CD14-positive monocyte (primary cell): ENCODE measurements around the gene OR2AJ1. TPM values are rescaled to one million over a fixed set of nuclear protein-coding genes. Genes with fewer than 3 reads are reported as not detected.

Source experiments
- DNase-seq, 3 donors: peaks; one replicate each; pipeline ENCODE4 v3.0.0-alpha.2; 2011 to 2022
- H2AFZ ChIP-seq: 2 replicates; pipeline ENCODE4 v1.6.0; 2012; ENCODE audit warnings: mild to moderate bottlenecking, low read depth, low read length, inconsistent platforms; ENCODE audit not compliant: insufficient read depth, poor library complexity, severe bottlenecking
- H3K27ac ChIP-seq, 2 donors: 1 replicate in 1 of 2; 2 replicates in 1 of 2; pipeline ENCODE4 v1.5.1; 2012 to 2013; ENCODE audit warnings: low read length in 2 of 2, control low read depth in 1 of 2, inconsistent platforms in 1 of 2, low read depth in 1 of 2, mild to moderate bottlenecking in 1 of 2
- H3K27me3 ChIP-seq, 2 donors: one replicate each; pipeline versions ENCODE4 v1.6.0 to v1.6.1; 2011 to 2013; ENCODE audit warnings: low read length in 2 of 2; ENCODE audit not compliant: control insufficient read depth in 2 of 2, insufficient read depth in 2 of 2
- H3K36me3 ChIP-seq, 2 donors: replicated peaks in 1 of 2; 1 replicate in 1 of 2; 2 replicates in 1 of 2; pipeline versions ENCODE4 v1.5.1 to v1.6.1; 2012 to 2013; ENCODE audit warnings: low read length in 2 of 2, control low read depth in 1 of 2, inconsistent platforms in 1 of 2, mild to moderate bottlenecking in 1 of 2; ENCODE audit not compliant: insufficient read depth in 2 of 2, control insufficient read depth in 1 of 2
- H3K4me1 ChIP-seq, 2 donors: 1 replicate in 1 of 2; 2 replicates in 1 of 2; pipeline versions ENCODE4 v1.5.1 to v1.6.1; 2012 to 2013; ENCODE audit warnings: low read length in 2 of 2, control low read depth in 1 of 2, inconsistent platforms in 1 of 2, mild to moderate bottlenecking in 1 of 2, moderate library complexity in 1 of 2; ENCODE audit not compliant: insufficient read depth in 2 of 2, control insufficient read depth in 1 of 2
- H3K4me2 ChIP-seq: replicated peaks from 2 replicates; pipeline ENCODE3; 2012; ENCODE audit warnings: low read length, moderate library complexity, mild to moderate bottlenecking; ENCODE audit not compliant: poor library complexity, severe bottlenecking; ENCODE audit errors: extremely low read depth
- H3K4me3 ChIP-seq, 3 experiments: fragments of 200-600 bp in 1 of 3; sonication (generic) in 1 of 3; replicated peaks in 1 of 3; 1 replicate in 2 of 3; 2 replicates in 1 of 3; pipeline ENCODE4 v1.5.1; 2011 to 2013; ENCODE audit warnings: low read length in 3 of 3, mild to moderate bottlenecking in 3 of 3, control low read depth in 2 of 3, low read depth in 2 of 3, inconsistent platforms in 1 of 3, moderate library complexity in 1 of 3
- H3K79me2 ChIP-seq: 2 replicates; pipeline ENCODE4 v1.6.0; 2012; ENCODE audit warnings: mild to moderate bottlenecking, control low read depth, inconsistent platforms, low read length, moderate library complexity; ENCODE audit not compliant: insufficient read depth
- H3K9ac ChIP-seq: 2 replicates; pipeline ENCODE4 v1.6.0; 2017; ENCODE audit warnings: low read length, mild to moderate bottlenecking; ENCODE audit not compliant: insufficient read depth, poor library complexity, severe bottlenecking
- H3K9me3 ChIP-seq, 2 donors: replicated peaks in 1 of 2; 1 replicate in 1 of 2; 2 replicates in 1 of 2; pipeline versions ENCODE4 v1.5.1 to v1.6.1; 2012 to 2013; ENCODE audit warnings: low read length in 2 of 2, control low read depth in 1 of 2; ENCODE audit not compliant: control insufficient read depth in 1 of 2, insufficient read depth in 1 of 2
- H4K20me1 ChIP-seq: 2 replicates; pipeline ENCODE4 v1.6.0; 2012; ENCODE audit warnings: mild to moderate bottlenecking, low read length, control low read depth, moderate library complexity; ENCODE audit not compliant: insufficient read depth
- H3K27ac Mint-ChIP-seq, 7 donors: one replicate each; pipeline ENCODE4 v1.8.0; 2020; ENCODE audit warnings: mild to moderate bottlenecking in 7 of 7, mixed read lengths in 7 of 7, moderate library complexity in 6 of 7, inconsistent platforms in 2 of 7
- H3K27me3 Mint-ChIP-seq, 3 donors: one replicate each; pipeline ENCODE4 v1.8.0; 2021 to 2022; ENCODE audit warnings: low read depth in 3 of 3, mild to moderate bottlenecking in 3 of 3, mixed read lengths in 3 of 3, moderate library complexity in 3 of 3, inconsistent platforms in 1 of 3
- H3K36me3 Mint-ChIP-seq, 2 donors: one replicate each; pipeline ENCODE4 v1.8.0; 2020; ENCODE audit warnings: mixed read lengths in 2 of 2, inconsistent platforms in 1 of 2, mild to moderate bottlenecking in 1 of 2
- H3K4me1 Mint-ChIP-seq: one replicate; pipeline ENCODE4 v1.8.0; 2020; ENCODE audit warnings: mild to moderate bottlenecking, mixed read lengths
- H3K4me3 Mint-ChIP-seq, 2 donors: one replicate each; pipeline ENCODE4 v1.8.0; 2020; ENCODE audit warnings: mild to moderate bottlenecking in 2 of 2, mixed read lengths in 2 of 2, moderate library complexity in 1 of 2
- H3K9me3 Mint-ChIP-seq, 7 donors: one replicate each; pipeline ENCODE4 v1.8.0; 2020 to 2022; ENCODE audit warnings: mixed read lengths in 7 of 7, mild to moderate bottlenecking in 6 of 7, moderate library complexity in 6 of 7, inconsistent platforms in 2 of 7
- CTCF ChIP-seq: fragments of 200-600 bp; IDR thresholded peaks from one replicate; pipeline ENCODE4 v1.8.0; 2022; ENCODE audit warnings: antibody characterized with exemption, mild to moderate bottlenecking
- whole genome bisulfite sequencing: methylation state at CpG from one replicate; pipeline ENCODE4 v1.1.5; 2013; ENCODE audit warnings: missing lambda C conversion rate; ENCODE audit not compliant: insufficient coverage; 5-methylcytosine and 5-hydroxymethylcytosine counted together
- intact Hi-C, 2 donors: fragments of 100-400 bp; cut with micrococcal nuclease; formaldehyde crosslinking; loops; one replicate each; pipeline versions ENCODE4 v1.15.0 to v1.15.1; 2023
- polyA minus RNA-seq: library from RNA; depleted of rRNA, polyadenylated mRNA; stranded (reverse); fragments of >200 nt; gene quantifications from 2 replicates; pipeline ENCODE4 v1.2.3, GENCODE V29; 2012
- polyA plus RNA-seq, 3 donors: library from polyadenylated mRNA; depleted of rRNA in 1 of 3; unstranded in 2 of 3; stranded (reverse) in 1 of 3; fragments of 300-500 nt in 2 of 3; fragments of >200 nt in 1 of 3; fragmentation: Illumina TruSeq in 2 of 3; gene quantifications; 1 replicate in 2 of 3; 2 replicates in 1 of 3; pipeline ENCODE4 v1.2.3, GENCODE V29; 2012 to 2021
- total RNA-seq, 12 experiments: library from RNA in 1 of 12; stranded (reverse) in 1 of 12; fragments of 120-200 nt in 1 of 12; gene quantifications; one replicate each; pipeline ENCODE4 v1.2.4 and lab custom pipeline; 2013 to 2026; ENCODE audit warnings: mixed read lengths in 6 of 12, inconsistent platforms in 1 of 12

Gene OR2AJ1
- total RNA-seq (2013), result not detected
- not detected for polyA plus RNA-seq
- polyA minus RNA-seq, result not detected in 2 replicates
- 0 to 0.60 (median 0.07) reads per million in 11 experiments for total RNA-seq (lab: John Stamatoyannopoulos, UW)

- Histone ChIP-seq H3K4me2 (no peak within 1 kb of the TSS), H3K27ac (no peak within 1 kb of the TSS), H3K9me3 (no peaks in the 10 kb centered on the region), H3K79me2 (no peaks in the 10 kb centered on the region), H3K9ac (no peak within 1 kb of the TSS), H4K20me1 (no peaks in the 10 kb centered on the region), H3K27me3 (no peaks in the 10 kb centered on the region), H2AFZ (no peak within 1 kb of the TSS), H3K4me1 (no peaks in the 10 kb centered on the region), H3K4me3 (no peak within 1 kb of the TSS), H3K36me3 (no peaks in the 10 kb centered on the region)
- intact Hi-C loops, result no loop called here
- no peaks in the 10 kb centered on the region for H3K27me3 Mint-ChIP-seq
- no peak for TF ChIP-seq CTCF
- no peak for DNase-seq
- H3K4me1 Mint-ChIP-seq, result no peaks in the 10 kb centered on the region
- no peak within 1 kb of the TSS for H3K27ac Mint-ChIP-seq
- no peak within 1 kb of the TSS for H3K4me3 Mint-ChIP-seq
- WGBS, result no CpG with 5 or more reads among the region's 9 CpGs
- H3K36me3 Mint-ChIP-seq, result no peaks in the 10 kb centered on the region
- H3K9me3 Mint-ChIP-seq, result no peaks in the 10 kb centered on the region
Observed at GRCh38 chr1:247924868-247925267, at the start of gene OR2AJ1. TSS of gene OR2AJ1 (plus strand) at chr1:247924889. CDS start at chr1:247933769, 8,880 bp downstream.

GRCh38 chr1:247883346-247883745 is 41.3 kb upstream of the OR2AJ1 start:
- 97% methylated on average over 6 of the region's 9 CpGs for WGBS
- no peak overlapping the region for H3K4me2 ChIP-seq
- H3K27ac Mint-ChIP-seq, result no peak overlapping the region

More at GRCh38 chr1:247883346-247883745, 41.3 kb upstream of the OR2AJ1 start:
- Mint-ChIP-seq H3K4me1 (no peaks in the 10 kb centered on the region), H3K27me3 (no peaks in the 10 kb centered on the region), H3K9me3 (peaks cover 0 to 6% (median 0%) of the 10 kb centered on the region in 7 donors), H3K36me3 (peaks cover 0 to 3% of the 10 kb centered on the region in 2 donors), H3K4me3 (no peak overlapping the region)
- TF ChIP-seq CTCF, result no peak
- intact Hi-C loops, result no loop called here
- Histone ChIP-seq H2AFZ (no peak overlapping the region), H3K9me3 (no peaks in the 10 kb centered on the region), H3K27ac (no peak overlapping the region), H3K79me2 (no peaks in the 10 kb centered on the region), H3K4me1 (no peaks in the 10 kb centered on the region), H4K20me1 (no peaks in the 10 kb centered on the region), H3K4me3 (no peak overlapping the region), H3K9ac (no peak overlapping the region), H3K36me3 (no peaks in the 10 kb centered on the region), H3K27me3 (no peaks in the 10 kb centered on the region)
- DNase-seq, result no peak
